Neural progenitor cell (in vitro differentiated cells): ENCODE results near the gene KPNA3. TPM values are rescaled to one million over a fixed set of nuclear protein-coding genes. Genes with fewer than 3 reads are reported as not detected.

Experiments
- DNase-seq: peaks from one replicate; pipeline ENCODE4 v3.0.0-alpha.2; 2016; ENCODE audit warnings: low spot score
- H2AFZ ChIP-seq: fragments of 200-600 bp; sonication (generic); replicated peaks from 2 replicates; pipeline ENCODE4 v1.6.1; 2016; ENCODE audit warnings: antibody characterized with exemption
- H3F3A ChIP-seq: fragments of 200-600 bp; sonication (generic); 2 replicates; pipeline ENCODE4 v1.6.1; 2016; ENCODE audit warnings: antibody characterized with exemption, low read depth
- H3K27ac ChIP-seq: fragments of 200-600 bp; sonication (generic); 2 replicates; pipeline ENCODE4 v1.5.1; 2016; ENCODE audit warnings: mild to moderate bottlenecking
- H3K27me3 ChIP-seq: fragments of 200-600 bp; sonication (generic); 2 replicates; pipeline ENCODE4 v1.6.1; 2016; ENCODE audit warnings: mild to moderate bottlenecking, moderate library complexity
- H3K36me3 ChIP-seq: fragments of 200-600 bp; sonication (generic); 2 replicates; pipeline ENCODE4 v1.5.1; 2016
- H3K4me1 ChIP-seq: fragments of 200-600 bp; sonication (generic); 2 replicates; pipeline ENCODE4 v1.6.1; 2016; ENCODE audit warnings: mixed run types
- H3K4me2 ChIP-seq: fragments of 200-600 bp; sonication (generic); 2 replicates; pipeline ENCODE4 v1.6.1; 2016
- H3K4me3 ChIP-seq: fragments of 200-600 bp; sonication (generic); 2 replicates; pipeline ENCODE4 v1.5.1; 2016
- H3K79me2 ChIP-seq: fragments of 200-600 bp; sonication (generic); 2 replicates; pipeline ENCODE4 v1.6.1; 2016; ENCODE audit warnings: low read depth
- H3K9ac ChIP-seq: fragments of 200-600 bp; sonication (generic); 2 replicates; pipeline ENCODE4 v1.6.1; 2016
- H3K9me3 ChIP-seq: fragments of 200-600 bp; sonication (generic); 2 replicates; pipeline ENCODE4 v1.5.1; 2016; ENCODE audit warnings: low read depth
- H4K20me1 ChIP-seq: fragments of 200-600 bp; sonication (generic); 2 replicates; pipeline ENCODE4 v1.6.1; 2016; ENCODE audit warnings: low read depth
- H3K27ac Mint-ChIP-seq: 3 replicates; pipeline ENCODE4 v1.8.0; 2021; ENCODE audit warnings: mixed read lengths
- H3K27me3 Mint-ChIP-seq: 2 replicates; pipeline ENCODE4 v1.8.0; 2022; ENCODE audit warnings: low read depth, mild to moderate bottlenecking, inconsistent platforms, moderate library complexity, mixed read lengths; ENCODE audit not compliant: insufficient read depth
- H3K36me3 Mint-ChIP-seq: 3 replicates; pipeline ENCODE4 v1.8.0; 2021; ENCODE audit warnings: mixed read lengths
- H3K4me1 Mint-ChIP-seq: 3 replicates; pipeline ENCODE4 v1.8.0; 2021; ENCODE audit warnings: mixed read lengths
- H3K4me3 Mint-ChIP-seq: 3 replicates; pipeline ENCODE4 v1.8.0; 2021; ENCODE audit warnings: mild to moderate bottlenecking, moderate library complexity, mixed read lengths
- H3K9me3 Mint-ChIP-seq: 3 replicates; pipeline ENCODE4 v1.8.0; 2020; ENCODE audit warnings: mixed read lengths
- EZH2 ChIP-seq: fragments of 200-600 bp; sonication (generic); IDR thresholded peaks from 2 replicates; pipeline ENCODE4 v1.6.1; 2017; ENCODE audit warnings: antibody characterized with exemption, mild to moderate bottlenecking, moderate library complexity
- EZH2phosphoT487 ChIP-seq: fragments of 200-600 bp; sonication (generic); IDR thresholded peaks from 2 replicates; pipeline ENCODE4 v1.6.1; 2017; ENCODE audit warnings: antibody characterized with exemption
- total RNA-seq: library from RNA; depleted of rRNA; stranded (reverse); fragments of >200 nt; gene quantifications from 2 replicates; pipeline ENCODE4 v1.2.3, GENCODE V29; 2015; ENCODE audit warnings: low replicate concordance
- TF ChIP-seq, protein P1 (sequence below): fragments of 200-600 bp; sonication (generic); IDR thresholded peaks from 2 replicates; pipeline ENCODE4 v1.5.1; 2017; ENCODE audit warnings: antibody characterized with exemption, mild to moderate bottlenecking

The KPNA3 gene
- total RNA-seq, 1 donor from 2014 or later = 49.4 TPM

DNA sequence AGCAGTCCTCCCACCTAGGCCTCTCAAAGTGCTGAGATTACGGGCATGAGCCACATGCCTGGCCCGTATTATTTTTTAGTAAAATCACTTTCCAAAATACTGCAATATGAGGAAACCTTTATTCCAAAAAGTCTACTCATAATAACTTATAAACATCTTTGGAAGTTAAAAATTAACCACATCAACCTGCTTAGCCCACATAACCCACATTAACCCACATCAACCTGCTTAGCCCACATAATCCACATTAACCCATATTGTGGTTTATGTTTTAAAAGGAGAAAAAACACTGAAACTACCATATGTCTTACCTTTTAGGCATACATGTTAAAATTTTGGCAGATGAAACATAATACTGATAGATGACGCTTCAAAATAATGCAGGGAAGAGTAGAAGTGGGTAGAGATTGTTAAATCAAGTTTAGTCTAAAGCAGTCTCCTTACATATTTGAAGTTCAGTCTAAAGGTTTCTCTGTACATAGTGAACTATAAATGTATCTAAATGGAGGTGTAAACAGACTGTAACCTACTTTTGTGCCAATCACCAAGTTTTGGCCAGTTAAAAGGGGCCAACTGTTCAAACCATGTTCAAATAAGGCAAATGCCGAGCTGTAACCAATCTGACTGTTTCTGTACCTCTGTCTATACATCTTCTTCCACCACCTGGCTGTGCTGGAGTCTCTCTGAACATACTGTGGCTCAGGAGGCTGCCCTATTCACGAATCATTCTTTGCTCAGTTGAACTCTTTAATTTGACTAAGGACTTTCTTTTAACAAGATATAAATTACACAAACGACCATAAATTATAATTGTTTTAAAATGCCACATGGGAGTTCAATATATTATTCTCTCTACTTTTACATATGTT, 14.5 kb downstream of the KPNA3 start:
- Histone ChIP-seq H3K4me1 (no peaks in the 10 kb centered on the region), H3K9me3 (no peaks in the 10 kb centered on the region), H2AFZ (no peak overlapping the region), H3K4me3 (no peak overlapping the region), H4K20me1 (peaks cover 57% of the 10 kb centered on the region), H3K79me2 (peaks cover 97% of the 10 kb centered on the region), H3K27ac (no peak overlapping the region), H3K27me3 (no peaks in the 10 kb centered on the region), H3K9ac (no peak overlapping the region), H3F3A (no peaks in the 10 kb centered on the region), H3K4me2 (no peak overlapping the region), H3K36me3 (no peaks in the 10 kb centered on the region)
- H3K4me1 Mint-ChIP-seq = peaks cover 2% of the 10 kb centered on the region
- H3K27me3 Mint-ChIP-seq = no peaks in the 10 kb centered on the region
- DNase-seq = no peak
- H3K9me3 Mint-ChIP-seq = no peaks in the 10 kb centered on the region
- H3K4me3 Mint-ChIP-seq = no peak overlapping the region
- TF ChIP-seq, protein P1, sequence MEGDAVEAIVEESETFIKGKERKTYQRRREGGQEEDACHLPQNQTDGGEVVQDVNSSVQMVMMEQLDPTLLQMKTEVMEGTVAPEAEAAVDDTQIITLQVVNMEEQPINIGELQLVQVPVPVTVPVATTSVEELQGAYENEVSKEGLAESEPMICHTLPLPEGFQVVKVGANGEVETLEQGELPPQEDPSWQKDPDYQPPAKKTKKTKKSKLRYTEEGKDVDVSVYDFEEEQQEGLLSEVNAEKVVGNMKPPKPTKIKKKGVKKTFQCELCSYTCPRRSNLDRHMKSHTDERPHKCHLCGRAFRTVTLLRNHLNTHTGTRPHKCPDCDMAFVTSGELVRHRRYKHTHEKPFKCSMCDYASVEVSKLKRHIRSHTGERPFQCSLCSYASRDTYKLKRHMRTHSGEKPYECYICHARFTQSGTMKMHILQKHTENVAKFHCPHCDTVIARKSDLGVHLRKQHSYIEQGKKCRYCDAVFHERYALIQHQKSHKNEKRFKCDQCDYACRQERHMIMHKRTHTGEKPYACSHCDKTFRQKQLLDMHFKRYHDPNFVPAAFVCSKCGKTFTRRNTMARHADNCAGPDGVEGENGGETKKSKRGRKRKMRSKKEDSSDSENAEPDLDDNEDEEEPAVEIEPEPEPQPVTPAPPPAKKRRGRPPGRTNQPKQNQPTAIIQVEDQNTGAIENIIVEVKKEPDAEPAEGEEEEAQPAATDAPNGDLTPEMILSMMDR = no peak
- TF ChIP-seq EZH2phosphoT487 = no peak
- no peak for TF ChIP-seq EZH2
- no peak overlapping the region for H3K27ac Mint-ChIP-seq
- peaks cover 16% of the 10 kb centered on the region for H3K36me3 Mint-ChIP-seq

DNA sequence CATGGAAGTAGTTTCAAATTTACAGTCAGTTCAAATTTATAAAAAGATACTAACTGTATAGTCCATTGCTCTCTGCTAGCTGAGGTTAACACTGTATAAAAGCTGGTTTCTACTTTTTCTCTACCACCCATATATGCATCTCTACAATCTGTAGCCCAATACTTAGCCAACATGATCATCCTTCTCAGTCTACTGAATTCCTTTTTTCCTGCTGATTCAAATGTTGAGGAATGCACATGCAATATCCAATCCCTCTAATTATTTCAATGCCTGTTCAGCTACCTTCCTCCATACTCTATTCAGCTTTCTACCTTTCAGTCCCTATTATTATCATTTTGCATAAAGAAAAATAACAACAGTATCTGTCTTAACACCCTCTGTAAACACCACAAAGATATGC, 15.6 kb downstream of the KPNA3 start:
- no peak for DNase-seq
- TF ChIP-seq, protein P1 = no peak
- TF ChIP-seq EZH2 = no peak
- TF ChIP-seq EZH2phosphoT487 = no peak
- Histone ChIP-seq H3K36me3 (no peaks in the 10 kb centered on the region), H3K79me2 (peaks cover 97% of the 10 kb centered on the region), H3K9ac (no peak overlapping the region), H3F3A (no peaks in the 10 kb centered on the region), H3K27ac (no peak overlapping the region), H3K4me2 (no peak overlapping the region), H3K27me3 (no peaks in the 10 kb centered on the region), H3K4me1 (no peaks in the 10 kb centered on the region), H2AFZ (no peak overlapping the region), H3K4me3 (no peak overlapping the region), H4K20me1 (peaks cover 45% of the 10 kb centered on the region), H3K9me3 (no peaks in the 10 kb centered on the region)
- Mint-ChIP-seq H3K27ac (no peak overlapping the region), H3K4me3 (no peak overlapping the region), H3K36me3 (peaks cover 18% of the 10 kb centered on the region), H3K9me3 (peaks cover under 1% of the 10 kb centered on the region), H3K4me1 (peaks cover 2% of the 10 kb centered on the region), H3K27me3 (no peaks in the 10 kb centered on the region)

DNA sequence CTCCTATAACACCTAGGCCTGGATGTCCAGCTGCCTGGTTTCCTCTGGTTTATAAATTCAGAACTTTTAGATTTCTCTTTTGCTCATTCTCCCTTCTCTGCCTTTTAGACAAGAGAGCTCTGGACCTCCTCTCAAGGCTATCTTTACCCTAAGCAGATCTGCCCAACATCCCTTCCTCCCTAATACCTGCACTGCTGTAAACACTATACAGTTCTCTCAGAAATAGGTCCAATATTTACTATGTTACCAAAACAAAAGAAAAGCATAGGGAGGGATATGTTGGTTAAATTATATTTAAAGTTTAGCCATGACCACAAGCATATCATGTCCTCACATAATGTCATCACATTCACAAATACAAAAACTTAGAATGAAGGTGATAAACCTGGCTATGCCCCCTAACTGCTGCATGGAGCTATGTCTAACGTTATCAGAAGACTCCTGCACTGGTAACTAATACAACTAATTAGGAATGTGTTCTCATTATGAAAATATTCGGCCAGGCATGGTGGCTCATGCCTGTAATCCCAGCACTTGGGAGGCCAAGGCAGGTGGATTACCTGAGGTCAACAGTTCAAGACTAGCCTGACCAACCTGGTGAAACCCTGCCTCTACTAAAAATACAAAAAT, 18.0 kb downstream of the KPNA3 start:
- Histone ChIP-seq H3K9ac (no peak overlapping the region), H4K20me1 (peaks cover 26% of the 10 kb centered on the region), H3K4me3 (no peak overlapping the region), H3K79me2 (peaks cover 94% of the 10 kb centered on the region), H3F3A (no peaks in the 10 kb centered on the region), H3K27me3 (no peaks in the 10 kb centered on the region), H3K4me2 (no peak overlapping the region), H3K9me3 (no peaks in the 10 kb centered on the region), H3K27ac (no peak overlapping the region), H3K4me1 (no peaks in the 10 kb centered on the region), H2AFZ (no peak overlapping the region), H3K36me3 (no peaks in the 10 kb centered on the region)
- no peak overlapping the region for H3K27ac Mint-ChIP-seq
- H3K4me1 Mint-ChIP-seq = no peaks in the 10 kb centered on the region
- TF ChIP-seq EZH2 (no peak), EZH2phosphoT487 (no peak)
- TF ChIP-seq, protein P1 = no peak
- H3K9me3 Mint-ChIP-seq = peaks cover 14% of the 10 kb centered on the region
- DNase-seq = no peak
- H3K4me3 Mint-ChIP-seq = no peak overlapping the region
- H3K36me3 Mint-ChIP-seq = peaks cover 27% of the 10 kb centered on the region
- no peaks in the 10 kb centered on the region for H3K27me3 Mint-ChIP-seq
